NCI-H146 treated with DMSO at 0.1 percent for 48 hours (cell line): ENCODE results near the gene WFS1.
A peak's percentile ranks its signal among the peaks of the same experiment; 100 is the strongest.

ENCODE experiments used
- DNase-seq: peaks from one replicate; lab custom pipeline; 2025; ENCODE audit not compliant: unreplicated experiment; lab: John Stamatoyannopoulos, UW

Gene WFS1

GRCh38 chr4:6324461-6324998 lies 54.9 kb downstream of the WFS1 start:
- DNase-seq = no peak

GRCh38 chr4:6324999-6325787 lies 55.5 kb downstream of the WFS1 start:
- DNase-seq = no peak

- no peak for DNase-seq
These were observed 56.2 kb downstream of the WFS1 start for GRCh38 chr4:6325788-6326290.

GRCh38 chr4:6326312-6327060 lies 56.8 kb downstream of the WFS1 start:
- no peak for DNase-seq

GRCh38 chr4:6327220-6327917 lies 57.7 kb downstream of the WFS1 start:
- peak; percentile 18 for DNase-seq

- DNase-seq = no peak
These were observed 58.9 kb downstream of the WFS1 start for GRCh38 chr4:6328526-6328925.

GRCh38 chr4:6329478-6330383 lies 60.1 kb downstream of the WFS1 start:
- no peak for DNase-seq

GRCh38 chr4:6330384-6330767 lies 60.7 kb downstream of the WFS1 start:
- no peak for DNase-seq

- no peak for DNase-seq
These were observed 61.4 kb downstream of the WFS1 start for GRCh38 chr4:6331018-6331417.

- DNase-seq = no peak
These were observed 61.8 kb downstream of the WFS1 start for GRCh38 chr4:6331468-6331867.

GRCh38 chr4:6332042-6332668 lies 62.5 kb downstream of the WFS1 start:
- no peak for DNase-seq

- no peak for DNase-seq
These were observed 63.0 kb downstream of the WFS1 start for GRCh38 chr4:6332669-6333050.

- no peak for DNase-seq
These were observed 63.9 kb downstream of the WFS1 start for GRCh38 chr4:6333301-6334202.

- DNase-seq = no peak
These were observed 64.7 kb downstream of the WFS1 start for GRCh38 chr4:6334203-6334887.

GRCh38 chr4:6335040-6335590 lies 65.5 kb downstream of the WFS1 start:
- DNase-seq = no peak

- no peak for DNase-seq
These were observed 66.5 kb downstream of the WFS1 start for GRCh38 chr4:6336166-6336565.

GRCh38 chr4:6337331-6337935 lies 67.8 kb downstream of the WFS1 start:
- DNase-seq = peak; percentile 25
